Suprapubic skin (tissue), 4 donors: Measurements from ENCODE around the gene GNAI3. TPM values are rescaled to one million over a fixed set of nuclear protein-coding genes. Genes with fewer than 3 reads are reported as not detected.

Experiments used
- DNase-seq, 2 donors: peaks; one replicate each; pipeline ENCODE4 v3.0.0-alpha.2; 2019; ENCODE audit warnings: low spot score in 2 of 2
- H3K27ac ChIP-seq: fragments of 200-600 bp; sonication (generic); one replicate; pipeline ENCODE4 v1.5.1; 2019
- H3K27me3 ChIP-seq: fragments of 200-600 bp; sonication (generic); one replicate; pipeline ENCODE4 v1.5.1; 2019
- H3K36me3 ChIP-seq: fragments of 200-600 bp; sonication (generic); one replicate; pipeline ENCODE4 v1.5.1; 2019
- H3K4me1 ChIP-seq: fragments of 200-600 bp; sonication (generic); one replicate; pipeline ENCODE4 v1.5.1; 2019
- H3K4me3 ChIP-seq: fragments of 200-600 bp; sonication (generic); one replicate; pipeline ENCODE4 v1.5.1; 2019; ENCODE audit warnings: mild to moderate bottlenecking
- H3K9me3 ChIP-seq: fragments of 200-600 bp; sonication (generic); one replicate; pipeline ENCODE4 v1.5.1; 2019
- CTCF ChIP-seq, 2 donors: fragments of 200-600 bp in 1 of 2; fragments of 450-650 bp in 1 of 2; sonication (generic) in 1 of 2; IDR thresholded peaks; one replicate each; pipeline ENCODE4 v1.5.1; 2016 to 2019; ENCODE audit warnings: antibody characterized with exemption in 2 of 2, mild to moderate bottlenecking in 1 of 2, moderate library complexity in 1 of 2
- EP300 ChIP-seq: sonication (generic); formaldehyde crosslinking; IDR thresholded peaks from one replicate; pipeline ENCODE4 v1.6.1; 2017; ENCODE audit warnings: antibody characterized with exemption
- POLR2A ChIP-seq, 2 donors: fragments of 450-650 bp; IDR thresholded peaks; one replicate each; pipeline ENCODE4 v1.6.1; 2017; ENCODE audit warnings: antibody characterized with exemption in 2 of 2, mild to moderate bottlenecking in 2 of 2, moderate library complexity in 2 of 2
- POLR2AphosphoS5 ChIP-seq, 3 donors: sonication (generic); formaldehyde crosslinking; IDR thresholded peaks; one replicate each; pipeline ENCODE4 v1.6.1; 2017; ENCODE audit warnings: antibody characterized with exemption in 3 of 3
- WGBS: methylation state at CpG from one replicate; pipeline ENCODE4 v1.1.5; 2018; 5-methylcytosine and 5-hydroxymethylcytosine counted together
- total RNA-seq, 4 donors: library from RNA; depleted of rRNA; stranded (reverse); fragments of >200 nt; gene quantifications; one replicate each; pipeline ENCODE4 v1.1.0, GENCODE V29; 2016

Gene GNAI3
- total RNA-seq, 4 donors from 2014 or later, result 6.7 to 11.1 (median 9.5) TPM

- H3K36me3 ChIP-seq, result peaks cover 3% of the 10 kb centered on the region
- H3K4me1 ChIP-seq, result peaks cover 17% of the 10 kb centered on the region
- peak within 1 kb of the TSS; percentile 82 for H3K4me3 ChIP-seq
- no peaks in the 10 kb centered on the region for H3K27me3 ChIP-seq
- H3K27ac ChIP-seq, result peak within 1 kb of the TSS; percentile 83
- DNase-seq, result peak; percentile 87 to 93
- no peak for TF ChIP-seq EP300
- no peak for TF ChIP-seq CTCF (IDR thresholded peaks at IDR 0.05)
- no peak for TF ChIP-seq POLR2A (IDR thresholded peaks at IDR 0.05)
- TF ChIP-seq POLR2AphosphoS5 (IDR thresholded peaks at IDR 0.05), result no peak
- no peaks in the 10 kb centered on the region for H3K9me3 ChIP-seq
- under 1% methylated on average over 25 of the region's 54 CpGs for WGBS
These were observed 107.5 kb downstream of the GNAI3 start, which contains the start of gene GSTM4 for GRCh38 chr1:109655615-109656519. GSTM4 (plus strand) TSS chr1:109656099; CDS start chr1:109656390, 291 bp downstream.

GRCh38 chr1:109657395-109657794 lies 109.0 kb downstream of the GNAI3 start:
- Histone ChIP-seq H3K36me3 (peaks cover 9% of the 10 kb centered on the region), H3K4me3 (no peak overlapping the region), H3K9me3 (no peaks in the 10 kb centered on the region), H3K27ac (no peak overlapping the region), H3K4me1 (peaks cover 17% of the 10 kb centered on the region), H3K27me3 (no peaks in the 10 kb centered on the region)
- no peak for DNase-seq
- WGBS, result 81% methylated on average over 3 of the region's 4 CpGs
- TF ChIP-seq EP300 (no peak), POLR2A (IDR thresholded peaks at IDR 0.05) (no peak), POLR2AphosphoS5 (IDR thresholded peaks at IDR 0.05) (no peak), CTCF (IDR thresholded peaks at IDR 0.05) (no peak)

- no peak overlapping the region for H3K27ac ChIP-seq
- no peak for DNase-seq
- no peak for TF ChIP-seq EP300
- TF ChIP-seq POLR2A (IDR thresholded peaks at IDR 0.05), result no peak
- no peak for TF ChIP-seq CTCF (IDR thresholded peaks at IDR 0.05)
- no peak for TF ChIP-seq POLR2AphosphoS5 (IDR thresholded peaks at IDR 0.05)
- no peaks in the 10 kb centered on the region for H3K9me3 ChIP-seq
- H3K27me3 ChIP-seq, result no peaks in the 10 kb centered on the region
- peaks cover 17% of the 10 kb centered on the region for H3K4me1 ChIP-seq
- H3K4me3 ChIP-seq, result no peak overlapping the region
- WGBS, result 83% methylated on average over 7 of the region's 7 CpGs
- H3K36me3 ChIP-seq, result peaks cover 9% of the 10 kb centered on the region
These were observed 109.6 kb downstream of the GNAI3 start for GRCh38 chr1:109657970-109658369.

- no peaks in the 10 kb centered on the region for H3K27me3 ChIP-seq
- TF ChIP-seq EP300 (no peak), CTCF (IDR thresholded peaks at IDR 0.05) (no peak), POLR2A (IDR thresholded peaks at IDR 0.05) (no peak), POLR2AphosphoS5 (IDR thresholded peaks at IDR 0.05) (no peak)
- no peak overlapping the region for H3K4me3 ChIP-seq
- H3K36me3 ChIP-seq, result peaks cover 9% of the 10 kb centered on the region
- DNase-seq, result no peak
- H3K4me1 ChIP-seq, result peaks cover 17% of the 10 kb centered on the region
- H3K9me3 ChIP-seq, result no peaks in the 10 kb centered on the region
- no peak overlapping the region for H3K27ac ChIP-seq
- WGBS, result 52% methylated on average over 3 of the region's 3 CpGs
These were observed 110.2 kb downstream of the GNAI3 start for GRCh38 chr1:109658533-109659042.

GRCh38 chr1:109659145-109659544 lies 110.7 kb downstream of the GNAI3 start:
- Histone ChIP-seq H3K9me3 (no peaks in the 10 kb centered on the region), H3K4me3 (no peak overlapping the region), H3K27me3 (no peaks in the 10 kb centered on the region), H3K36me3 (peaks cover 9% of the 10 kb centered on the region), H3K4me1 (peaks cover 17% of the 10 kb centered on the region), H3K27ac (no peak overlapping the region)
- no peak for DNase-seq
- TF ChIP-seq EP300, result no peak
- TF ChIP-seq POLR2A (IDR thresholded peaks at IDR 0.05), result no peak
- no peak for TF ChIP-seq CTCF (IDR thresholded peaks at IDR 0.05)
- no peak for TF ChIP-seq POLR2AphosphoS5 (IDR thresholded peaks at IDR 0.05)
- 58% methylated on average over 2 of the region's 2 CpGs for WGBS
